ENCODE data around the gene SPATA13. TPM values are rescaled to one million over a fixed set of nuclear protein-coding genes. Genes with fewer than 3 reads are reported as not detected.
A peak's percentile ranks its signal among the peaks of the same experiment; 100 is the strongest.

Gene SPATA13
- total and polyA plus RNA-seq, 4 donors = 10.5 to 36.7 (median 20.1) TPM

- peaks cover 0 to 17% (median 6%) of the 10 kb centered on the region in 5 donors for H3K4me1 ChIP-seq (ENCODE audit: control insufficient read depth in 5 of 5, insufficient read depth in 5 of 5, low read length in 5 of 5)
- 66 to 75% methylated on average over 7 of the region's 7 CpGs for WGBS, 2 donors
These were observed 52.2 kb downstream of the SPATA13 start for GRCh38 chr13:24212674-24213073.

GRCh38 chr13:24213932-24214331 lies 53.4 kb downstream of the SPATA13 start:
- H3K36me3 ChIP-seq (ENCODE audit: control insufficient read depth in 4 of 4, insufficient read depth in 4 of 4, low read length in 4 of 4) = no peaks in the 10 kb centered on the region
- DNase-seq = no peak
- no peak for TF ChIP-seq CTCF (IDR thresholded peaks at IDR 0.05; ENCODE audit: control extremely low read depth, extremely low read depth)
- no peak overlapping the region for H3K4me3 ChIP-seq
- no peaks in the 10 kb centered on the region for H3K27me3 ChIP-seq (ENCODE audit: control insufficient read depth in 3 of 3, insufficient read depth in 3 of 3, low read length in 2 of 3)
- H3K4me1 ChIP-seq (ENCODE audit: control insufficient read depth in 5 of 5, insufficient read depth in 5 of 5, low read length in 5 of 5) = peaks cover 0 to 20% (median 12%) of the 10 kb centered on the region in 5 donors
- no peak overlapping the region for H3K9ac ChIP-seq (ENCODE audit: insufficient read depth in 1 of 2, low read length in 2 of 2)
- WGBS, 2 donors = 96 to 97% methylated on average over 3 of the region's 3 CpGs
- H3K27ac ChIP-seq (ENCODE audit: low read depth in 1 of 2, low read length in 1 of 2) = no peak overlapping the region
- H3K9me3 ChIP-seq (ENCODE audit: control insufficient read depth in 4 of 4, insufficient read depth in 3 of 4, low read length in 3 of 4) = no peaks in the 10 kb centered on the region
- ATAC-seq (ENCODE audit: insufficient read depth, low FRiP score) = no peak

More at GRCh38 chr13:24212674-24213073, 52.2 kb downstream of the SPATA13 start:
- H3K4me3 ChIP-seq = no peak overlapping the region
- no peak overlapping the region for H3K9ac ChIP-seq (ENCODE audit: insufficient read depth in 1 of 2, low read length in 2 of 2)
- no peak overlapping the region for H3K27ac ChIP-seq (ENCODE audit: low read depth in 1 of 2, low read length in 1 of 2)
- DNase-seq (peak in 2 of 3 donors; percentile 22 to 36), ATAC-seq (ENCODE audit: insufficient read depth, low FRiP score) (no peak)
- no peaks in the 10 kb centered on the region for H3K9me3 ChIP-seq (ENCODE audit: control insufficient read depth in 4 of 4, insufficient read depth in 3 of 4, low read length in 3 of 4)
- no peak for TF ChIP-seq CTCF (IDR thresholded peaks at IDR 0.05; ENCODE audit: control extremely low read depth, extremely low read depth)
- no peaks in the 10 kb centered on the region for H3K36me3 ChIP-seq (ENCODE audit: control insufficient read depth in 4 of 4, insufficient read depth in 4 of 4, low read length in 4 of 4)
- H3K27me3 ChIP-seq (ENCODE audit: control insufficient read depth in 3 of 3, insufficient read depth in 3 of 3, low read length in 2 of 3) = no peaks in the 10 kb centered on the region

DNA sequence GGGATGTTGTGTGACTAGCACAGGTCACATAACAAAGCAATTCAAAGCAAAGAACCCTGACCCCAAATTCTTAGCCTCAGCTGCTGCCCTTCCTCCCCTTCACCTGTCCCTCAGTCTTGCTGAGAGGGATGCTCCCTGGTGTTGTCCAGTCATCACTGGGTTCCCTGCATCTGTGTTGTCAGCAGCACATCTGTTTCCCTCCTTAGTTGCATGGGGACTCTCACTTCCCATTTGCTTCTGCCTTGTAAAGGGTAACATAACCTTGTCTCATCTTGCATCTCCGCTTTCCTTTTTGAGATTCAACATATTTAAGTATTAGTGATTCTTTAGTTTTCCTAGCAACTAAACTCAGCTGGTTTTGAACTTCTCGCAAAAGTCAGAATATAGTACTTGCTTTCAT lies 54.0 kb downstream of the SPATA13 start:
- Histone ChIP-seq H3K4me1 (ENCODE audit: control insufficient read depth in 5 of 5, insufficient read depth in 5 of 5, low read length in 5 of 5) (peaks cover 0 to 22% (median 12%) of the 10 kb centered on the region in 5 donors), H3K36me3 (ENCODE audit: control insufficient read depth in 4 of 4, insufficient read depth in 4 of 4, low read length in 4 of 4) (no peaks in the 10 kb centered on the region), H3K4me3 (no peak overlapping the region), H3K27ac (ENCODE audit: low read depth in 1 of 2, low read length in 1 of 2) (peak overlapping the region in 1 of 2 donors; percentile 6), H3K27me3 (ENCODE audit: control insufficient read depth in 3 of 3, insufficient read depth in 3 of 3, low read length in 2 of 3) (no peaks in the 10 kb centered on the region), H3K9ac (ENCODE audit: insufficient read depth in 1 of 2, low read length in 2 of 2) (no peak overlapping the region), H3K9me3 (ENCODE audit: control insufficient read depth in 4 of 4, insufficient read depth in 3 of 4, low read length in 3 of 4) (no peaks in the 10 kb centered on the region)
- TF ChIP-seq CTCF (IDR thresholded peaks at IDR 0.05; ENCODE audit: control extremely low read depth, extremely low read depth) = no peak
- ATAC-seq (ENCODE audit: insufficient read depth, low FRiP score) (no peak), DNase-seq (no peak)
- WGBS, 2 donors = 83 to 93% methylated on average over 2 of the region's 2 CpGs

DNA sequence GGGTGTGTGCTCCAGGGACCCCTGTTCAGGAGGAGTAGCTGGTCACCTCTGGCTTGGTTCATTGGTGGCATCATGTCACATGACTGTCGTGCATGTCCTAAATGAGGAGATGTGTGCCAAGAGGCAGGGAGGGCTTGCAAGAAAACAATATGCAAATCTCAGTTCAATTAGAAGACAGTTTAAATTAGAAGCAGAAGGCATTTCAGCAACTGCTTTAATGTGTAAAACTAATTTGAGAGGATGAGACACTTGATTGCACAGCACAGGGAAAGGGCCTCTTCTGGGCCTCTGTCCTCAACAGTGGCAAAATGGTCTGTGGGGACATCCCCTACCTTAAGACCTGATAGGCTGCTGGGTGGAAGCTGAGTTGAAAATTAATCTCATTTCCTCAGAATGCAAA lies 54.6 kb downstream of the SPATA13 start:
- Histone ChIP-seq H3K27me3 (ENCODE audit: control insufficient read depth in 3 of 3, insufficient read depth in 3 of 3, low read length in 2 of 3) (no peaks in the 10 kb centered on the region), H3K4me1 (ENCODE audit: control insufficient read depth in 5 of 5, insufficient read depth in 5 of 5, low read length in 5 of 5) (peaks cover 0 to 27% (median 17%) of the 10 kb centered on the region in 5 donors), H3K9me3 (ENCODE audit: control insufficient read depth in 4 of 4, insufficient read depth in 3 of 4, low read length in 3 of 4) (no peaks in the 10 kb centered on the region), H3K27ac (ENCODE audit: low read depth in 1 of 2, low read length in 1 of 2) (no peak overlapping the region), H3K4me3 (no peak overlapping the region), H3K9ac (ENCODE audit: insufficient read depth in 1 of 2, low read length in 2 of 2) (no peak overlapping the region), H3K36me3 (ENCODE audit: control insufficient read depth in 4 of 4, insufficient read depth in 4 of 4, low read length in 4 of 4) (no peaks in the 10 kb centered on the region)
- DNase-seq (no peak), ATAC-seq (ENCODE audit: insufficient read depth, low FRiP score) (no peak)
- 62 to 71% methylated on average over 1 of the region's 1 CpG for WGBS, 2 donors
- TF ChIP-seq CTCF (IDR thresholded peaks at IDR 0.05; ENCODE audit: control extremely low read depth, extremely low read depth) = no peak
